IMR-90 (cell line): ENCODE data around the gene TSPYL4. TPM values are rescaled to one million over a fixed set of nuclear protein-coding genes. Genes with fewer than 3 reads are reported as not detected.

Experiments
- ATAC-seq: fragments of 200-7000 bp; cut with Tn5 transposase; 2 replicates; pipeline ENCODE4 v1.9.1; 2020; ENCODE audit warnings: low read depth, mild to moderate bottlenecking, moderate library complexity
- BruUV-seq: library from RNA; stranded (reverse); fragments of 400-500 nt; replicated peaks from 2 replicates; lab custom pipeline; 2021; lab: Mats Ljungman, UMichigan
- CTCF ChIA-PET: fragments of 300-600 bp; formaldehyde crosslinking; extraction: SDS; loops from one replicate; lab custom pipeline; 2021; ENCODE audit warnings: antibody characterized with exemption; lab: Yijun Ruan, JAX
- POLR2A ChIA-PET: fragments of 300-600 bp; sonication (Branson Sonifier 250); formaldehyde crosslinking; loops from one replicate; lab custom pipeline; 2022; ENCODE audit warnings: antibody characterized with exemption; ENCODE audit not compliant: unreplicated experiment; lab: Charles Lee
- DNase-seq: peaks from one replicate; pipeline ENCODE4 v3.0.0; 2013
- H2AFZ ChIP-seq: replicated peaks from 2 replicates; pipeline ENCODE3; 2013; ENCODE audit warnings: low read length, mild to moderate bottlenecking; ENCODE audit not compliant: poor library complexity
- H2AK5ac ChIP-seq: 2 replicates; pipeline ENCODE4 v1.6.1; 2013; ENCODE audit warnings: low read depth, low read length, inconsistent platforms
- H2AK9ac ChIP-seq: replicated peaks from 2 replicates; pipeline ENCODE3; 2013; ENCODE audit warnings: mild to moderate bottlenecking, low read depth, low read length, moderate library complexity; ENCODE audit not compliant: poor library complexity
- H2BK120ac ChIP-seq: 2 replicates; pipeline ENCODE4 v1.6.1; 2013; ENCODE audit warnings: low read depth, low read length, inconsistent platforms
- H2BK15ac ChIP-seq: 3 replicates; pipeline ENCODE4 v1.6.1; 2013; ENCODE audit warnings: low read depth, low read length, inconsistent platforms
- H2BK20ac ChIP-seq: 2 replicates; pipeline ENCODE4 v1.6.1; 2013; ENCODE audit warnings: low read depth, mild to moderate bottlenecking, inconsistent platforms, low read length, moderate library complexity
- H2BK5ac ChIP-seq: 2 replicates; pipeline ENCODE4 v1.6.1; 2013; ENCODE audit warnings: mild to moderate bottlenecking, low read depth, low read length, inconsistent platforms; ENCODE audit not compliant: poor library complexity, severe bottlenecking
- H3K14ac ChIP-seq: replicated peaks from 2 replicates; pipeline ENCODE4 v1.6.1; 2013; ENCODE audit warnings: low read depth, low read length, inconsistent platforms
- H3K18ac ChIP-seq: 2 replicates; pipeline ENCODE4 v1.6.1; 2013; ENCODE audit warnings: low read depth, low read length, control low read depth
- H3K23ac ChIP-seq: 2 replicates; pipeline ENCODE4 v1.6.1; 2013; ENCODE audit warnings: low read depth, low read length, inconsistent platforms
- H3K27ac ChIP-seq: 2 replicates; pipeline ENCODE4 v1.5.1; 2013; ENCODE audit warnings: mild to moderate bottlenecking, control low read depth, low read length; ENCODE audit not compliant: insufficient read depth
- H3K27me3 ChIP-seq: 2 replicates; pipeline ENCODE4 v1.6.1; 2013; ENCODE audit warnings: low read length; ENCODE audit not compliant: control insufficient read depth, insufficient read depth
- H3K36me3 ChIP-seq: 2 replicates; pipeline ENCODE4 v1.6.1; 2013; ENCODE audit warnings: low read length, mixed read lengths; ENCODE audit not compliant: control insufficient read depth, insufficient read depth
- H3K4ac ChIP-seq: 2 replicates; pipeline ENCODE4 v1.6.1; 2013; ENCODE audit warnings: low read depth, low read length, inconsistent platforms
- H3K4me1 ChIP-seq: 2 replicates; pipeline ENCODE4 v1.6.1; 2013; ENCODE audit warnings: low read length, mixed read lengths; ENCODE audit not compliant: control insufficient read depth, insufficient read depth
- H3K4me2 ChIP-seq: 2 replicates; pipeline ENCODE4 v1.6.1; 2013; ENCODE audit warnings: low read depth, mild to moderate bottlenecking, control low read depth, low read length, moderate library complexity
- H3K4me3 ChIP-seq: 2 replicates; pipeline ENCODE4 v1.5.1; 2013; ENCODE audit warnings: low read depth, mild to moderate bottlenecking, control low read depth, low read length, moderate library complexity; ENCODE audit not compliant: insufficient read depth
- H3K56ac ChIP-seq: 2 replicates; pipeline ENCODE4 v1.6.1; 2013; ENCODE audit warnings: low read length, inconsistent platforms; ENCODE audit not compliant: insufficient read depth; ENCODE audit errors: extremely low read depth
- H3K79me1 ChIP-seq, 2 experiments: 2 replicates each; pipeline ENCODE4 v1.6.1; 2013; ENCODE audit warnings: low read length in 2 of 2, inconsistent platforms in 1 of 2, low read depth in 1 of 2
- H3K9ac ChIP-seq: 2 replicates; pipeline ENCODE4 v1.6.1; 2013; ENCODE audit warnings: low read depth, low read length, control low read depth
- H3K9me1 ChIP-seq: 2 replicates; pipeline ENCODE4 v1.6.1; 2013; ENCODE audit warnings: low read length, inconsistent platforms; ENCODE audit not compliant: insufficient read depth
- H3K9me3 ChIP-seq: 2 replicates; pipeline ENCODE4 v1.6.1; 2013; ENCODE audit warnings: low read length; ENCODE audit not compliant: control insufficient read depth, insufficient read depth
- H4K20me1 ChIP-seq: 2 replicates; pipeline ENCODE4 v1.6.1; 2013; ENCODE audit warnings: low read length, inconsistent platforms; ENCODE audit not compliant: insufficient read depth
- H4K5ac ChIP-seq: 2 replicates; pipeline ENCODE4 v1.6.1; 2013; ENCODE audit warnings: mild to moderate bottlenecking, low read depth, low read length, control low read depth
- H4K8ac ChIP-seq, 2 experiments: 2 replicates each; pipeline ENCODE4 v1.6.1; 2013; ENCODE audit warnings: low read depth in 2 of 2, low read length in 2 of 2, control low read depth in 1 of 2, inconsistent platforms in 1 of 2
- H4K91ac ChIP-seq: 2 replicates; pipeline ENCODE4 v1.6.1; 2013; ENCODE audit warnings: low read depth, low read length, inconsistent platforms; ENCODE audit not compliant: insufficient read depth
- BHLHE40 ChIP-seq: fragments of 150-350 bp; IDR thresholded peaks from 2 replicates; pipeline ENCODE4 v1.6.1; 2016; ENCODE audit warnings: mild to moderate bottlenecking, low read depth, low read length
- CEBPB ChIP-seq: IDR thresholded peaks from 2 replicates; pipeline ENCODE4 v1.6.1; 2012; ENCODE audit warnings: low read depth, low read length, improper control_type of control experiment
- CHD1 ChIP-seq: IDR thresholded peaks from 2 replicates; pipeline ENCODE4 v1.6.1; 2012; ENCODE audit warnings: low read depth, low read length, improper control_type of control experiment
- CTCF ChIP-seq: conservative IDR thresholded peaks from 2 replicates; pipeline ENCODE4 v1.5.1; 2012; ENCODE audit warnings: mild to moderate bottlenecking, low read depth, low read length, improper control_type of control experiment
- ELK1 ChIP-seq: fragments of 150-350 bp; IDR thresholded peaks from 2 replicates; pipeline ENCODE4 v1.6.1; 2016; ENCODE audit warnings: low read depth, mild to moderate bottlenecking, low read length, moderate library complexity, borderline replicate concordance
- MAFK ChIP-seq: IDR thresholded peaks from 2 replicates; pipeline ENCODE4 v1.6.1; 2012; ENCODE audit warnings: low read depth, low read length, improper control_type of control experiment
- MAZ ChIP-seq: IDR thresholded peaks from 2 replicates; pipeline ENCODE4 v1.6.1; 2012; ENCODE audit warnings: low read depth, mild to moderate bottlenecking, low read length, improper control_type of control experiment, moderate library complexity, borderline replicate concordance
- MXI1 ChIP-seq: IDR thresholded peaks from 2 replicates; pipeline ENCODE4 v1.6.1; 2012; ENCODE audit warnings: low read depth, mild to moderate bottlenecking, low read length, moderate library complexity, borderline replicate concordance
- NFE2L2 ChIP-seq: fragments of 150-350 bp; IDR thresholded peaks from 2 replicates; pipeline ENCODE4 v1.6.1; 2016; ENCODE audit warnings: low read depth, mild to moderate bottlenecking, low read length
- POLR2A ChIP-seq: IDR thresholded peaks from 2 replicates; pipeline ENCODE4 v1.6.1; 2012; ENCODE audit warnings: mild to moderate bottlenecking, low read depth, low read length
- RAD21 ChIP-seq: IDR thresholded peaks from 2 replicates; pipeline ENCODE4 v1.6.1; 2012; ENCODE audit warnings: low read length, improper control_type of control experiment
- RCOR1 ChIP-seq: IDR thresholded peaks from 2 replicates; pipeline ENCODE4 v1.6.1; 2012; ENCODE audit warnings: mild to moderate bottlenecking, low read length, improper control_type of control experiment; ENCODE audit not compliant: insufficient replicate concordance
- RFX5 ChIP-seq: IDR thresholded peaks from 2 replicates; pipeline ENCODE4 v1.8.0; 2012; ENCODE audit warnings: low read depth, mild to moderate bottlenecking, low read length, moderate library complexity
- SMC3 ChIP-seq: fragments of 150-350 bp; IDR thresholded peaks from 2 replicates; pipeline ENCODE4 v1.6.1; 2016; ENCODE audit warnings: low read depth, mild to moderate bottlenecking, antibody characterized with exemption, low read length, moderate library complexity
- USF2 ChIP-seq: fragments of 150-350 bp; IDR thresholded peaks from 2 replicates; pipeline ENCODE4 v1.6.1; 2017; ENCODE audit warnings: mild to moderate bottlenecking, antibody characterized with exemption, low read length, low read depth
- WGBS, 2 experiments: methylation state at CpG; one replicate each; pipeline versions ENCODE4 v1.1.5 to v1.1.7; 2013; ENCODE audit warnings: missing lambda C conversion rate in 2 of 2; ENCODE audit not compliant: insufficient read length in 1 of 2; ENCODE audit errors: extremely low coverage in 2 of 2; 5-methylcytosine and 5-hydroxymethylcytosine counted together
- dilution Hi-C: fragments of 300-500 bp; cut with HindIII; formaldehyde crosslinking; loops from one replicate; pipeline ENCODE4 v1.14.3; 2018; ENCODE audit warnings: low sequenced_read_pairs; ENCODE audit not compliant: unreplicated experiment
- in situ Hi-C: fragments of 300-500 bp; cut with MboI; formaldehyde crosslinking; loops from 3 replicates; pipeline ENCODE4 v1.14.3; 2019; ENCODE audit warnings: low sequenced_read_pairs, inconsistent platforms, mixed read lengths
- intact Hi-C: fragments of 100-400 bp; cut with micrococcal nuclease; formaldehyde crosslinking; loops from 2 replicates; pipeline ENCODE4 v1.10.0; 2022
- polyA plus RNA-seq, 3 experiments: library from polyadenylated mRNA; depleted of rRNA; stranded (reverse); fragments of >200 nt; gene quantifications; 2 replicates each; pipeline ENCODE4 v1.2.3, GENCODE V29; 2012; ENCODE audit warnings: low replicate concordance in 1 of 3
- total RNA-seq: library from RNA; depleted of rRNA; stranded (reverse); fragments of >200 nt; gene quantifications from 2 replicates; pipeline ENCODE4 v1.2.3, GENCODE V29; 2012

Gene TSPYL4
- total and polyA plus RNA-seq, 2 of the 4 experiments (the other 2 are of a cell fraction), result 22.0 to 29.9 TPM

GRCh38 chr6:116271149-116271708, 17.4 kb upstream of the TSPYL4 start:
- Histone ChIP-seq H2BK15ac (no peak overlapping the region), H2BK5ac (no peak overlapping the region), H4K8ac (no peak overlapping the region), H2AFZ (no peak overlapping the region), H3K4ac (no peak overlapping the region), H3K9ac (no peak overlapping the region), H3K23ac (no peak overlapping the region), H3K56ac (no peak overlapping the region), H4K91ac (no peak overlapping the region), H3K18ac (no peak overlapping the region), H2BK20ac (no peak overlapping the region), H3K4me3 (no peak overlapping the region), H3K27ac (no peak overlapping the region), H3K4me1 (peaks cover 2% of the 10 kb centered on the region; the same call in 1 of the 2 replicates), H3K27me3 (no peaks in the 10 kb centered on the region), H3K79me1 (peaks cover 0 to 10% of the 10 kb centered on the region in 2 experiments; a peak in 2 of 4 replicates), H2BK120ac (no peak overlapping the region), H3K14ac (no peak overlapping the region), H2AK9ac (no peak overlapping the region), H3K9me1 (no peaks in the 10 kb centered on the region), H3K36me3 (peaks cover 5% of the 10 kb centered on the region), H4K20me1 (peaks cover 3% of the 10 kb centered on the region; the same call in 1 of the 2 replicates), H3K9me3 (no peaks in the 10 kb centered on the region), H3K4me2 (no peak overlapping the region), H2AK5ac (no peak overlapping the region), H4K5ac (no peak overlapping the region)
- POLR2A ChIA-PET, result interaction anchor here (1.1 kb wide), 1 partner anchor 300 kb away, joined by 6 read pairs; the partner anchor contains the start of gene RWDD1
- ATAC-seq (no peak), DNase-seq (no peak)
- no TSS peak for BruUV-seq
- in situ Hi-C loops (no loop called here), intact Hi-C loops (no loop called here), dilution Hi-C loops (no loop called here)
- WGBS, 2 experiments, result 0% methylated on average over 1 of the region's 2 CpGs; no CpG with 5 or more reads in 1 of the 2 experiments
- TF ChIP-seq BHLHE40 (no peak), MAFK (no peak), RFX5 (no peak), RAD21 (no peak), CHD1 (no peak), USF2 (no peak), MAZ (no peak), NFE2L2 (no peak), RCOR1 (no peak), MXI1 (no peak), ELK1 (no peak), CTCF (no peak), POLR2A (no peak), CEBPB (no peak), SMC3 (no peak)
- CTCF ChIA-PET, result no interaction called here
